GM19438 (cell line): ENCODE results near the gene HSPA5.
"Not testable (repeated sequence)": the region's sequence is repeated elsewhere in the genome, so short reads cannot be mapped to it uniquely, and the experiment has no call there.

Experiments used
- ATAC-seq: cut with Tn5 transposase; IDR thresholded peaks from one replicate; pipeline ENCODE4 v1.9.1; 2021; ENCODE audit warnings: low read depth; ENCODE audit not compliant: unreplicated experiment

Gene HSPA5

GRCh38 chr9:125241000-125241862 lies at the start of gene HSPA5:
TSS of gene HSPA5 (minus strand) at chr9:125241343. CDS start at chr9:125241126, 217 bp downstream.
- peak; percentile 93 for ATAC-seq

GRCh38 chr9:125286935-125287433 lies 45.8 kb upstream of the HSPA5 start:
- not testable (repeated sequence) for ATAC-seq

- ATAC-seq: no peak
These were observed 43.7 kb upstream of the HSPA5 start for GRCh38 chr9:125284855-125285254.

GRCh38 chr9:125280945-125281344 lies 39.8 kb upstream of the HSPA5 start:
- no peak for ATAC-seq

- ATAC-seq: no peak
These were observed 36.3 kb upstream of the HSPA5 start for GRCh38 chr9:125277411-125277810.

GRCh38 chr9:125276771-125277170 lies 35.6 kb upstream of the HSPA5 start:
- no peak for ATAC-seq

- ATAC-seq: no peak
These were observed 31.6 kb upstream of the HSPA5 start for GRCh38 chr9:125272697-125273096.

GRCh38 chr9:125271081-125271480 lies 29.9 kb upstream of the HSPA5 start:
- ATAC-seq: no peak

- ATAC-seq: no peak
These were observed 27.9 kb upstream of the HSPA5 start for GRCh38 chr9:125269014-125269397.

- no peak for ATAC-seq
These were observed 27.4 kb upstream of the HSPA5 start for GRCh38 chr9:125268394-125269013.

- ATAC-seq: not testable (repeated sequence)
These were observed 22.9 kb upstream of the HSPA5 start for GRCh38 chr9:125264068-125264467.

- ATAC-seq: no peak
These were observed 21.3 kb upstream of the HSPA5 start for GRCh38 chr9:125262294-125262991.

GRCh38 chr9:125261501-125262293 lies 20.6 kb upstream of the HSPA5 start, which contains the start of gene GAPVD1:
TSS of gene GAPVD1 (plus strand) at chr9:125261826. CDS start at chr9:125298922, 37,096 bp downstream.
- peak; percentile 98 for ATAC-seq

- no peak for ATAC-seq
These were observed 19.4 kb upstream of the HSPA5 start for GRCh38 chr9:125260561-125260960.

GRCh38 chr9:125258832-125259534 lies 17.8 kb upstream of the HSPA5 start:
- no peak for ATAC-seq

GRCh38 chr9:125258160-125258785 lies 17.1 kb upstream of the HSPA5 start:
- ATAC-seq: no peak

GRCh38 chr9:125255781-125256391 lies 14.7 kb upstream of the HSPA5 start:
- ATAC-seq: no peak

- ATAC-seq: no peak
These were observed 13.1 kb upstream of the HSPA5 start for GRCh38 chr9:125254231-125254630.

- no peak for ATAC-seq
These were observed 5.1 kb upstream of the HSPA5 start for GRCh38 chr9:125246261-125246667.
